ENCODE measurements around the gene TM4SF1.

The TM4SF1 gene

GRCh38 chr3:149375501-149376196 is 1.8 kb downstream of the TM4SF1 start:
- H3K4me3 ChIP-seq (ENCODE audit: low read depth, low read length) = peak overlapping the region; percentile 95
- H3K36me3 ChIP-seq (ENCODE audit: insufficient read depth, low read length) = peaks cover 44% of the 10 kb centered on the region
- H3K27me3 ChIP-seq (ENCODE audit: insufficient read depth, low read length) = no peaks in the 10 kb centered on the region
- H3K79me2 ChIP-seq (ENCODE audit: control insufficient read depth, insufficient read depth, low read length, unreplicated experiment) = peaks cover 48% of the 10 kb centered on the region
- H2AFZ ChIP-seq (ENCODE audit: low read length, unreplicated experiment) = no peak overlapping the region
- peak overlapping the region; percentile 95 for H3K27ac ChIP-seq (ENCODE audit: low read depth, low read length)
- peaks cover 63% of the 10 kb centered on the region for H3K4me1 ChIP-seq (ENCODE audit: control insufficient read depth, insufficient read depth, low read length, unreplicated experiment)

- no peak overlapping the region for H2AFZ ChIP-seq (ENCODE audit: low read length, unreplicated experiment)
- peaks cover 48% of the 10 kb centered on the region for H3K79me2 ChIP-seq (ENCODE audit: control insufficient read depth, insufficient read depth, low read length, unreplicated experiment)
- H3K36me3 ChIP-seq (ENCODE audit: insufficient read depth, low read length) = peaks cover 49% of the 10 kb centered on the region
- H3K27me3 ChIP-seq (ENCODE audit: insufficient read depth, low read length) = no peaks in the 10 kb centered on the region
- H3K4me1 ChIP-seq (ENCODE audit: control insufficient read depth, insufficient read depth, low read length, unreplicated experiment) = peaks cover 70% of the 10 kb centered on the region
- H3K27ac ChIP-seq (ENCODE audit: low read depth, low read length) = peak overlapping the region; percentile 95
- H3K4me3 ChIP-seq (ENCODE audit: low read depth, low read length) = peak overlapping the region; percentile 95
Measured at GRCh38 chr3:149374793-149375500, 2.5 kb downstream of the TM4SF1 start.

- Histone ChIP-seq H2AFZ (ENCODE audit: low read length, unreplicated experiment) (no peak overlapping the region), H3K36me3 (ENCODE audit: insufficient read depth, low read length) (peaks cover 55% of the 10 kb centered on the region), H3K27me3 (ENCODE audit: insufficient read depth, low read length) (no peaks in the 10 kb centered on the region), H3K4me1 (ENCODE audit: control insufficient read depth, insufficient read depth, low read length, unreplicated experiment) (peaks cover 76% of the 10 kb centered on the region), H3K79me2 (ENCODE audit: control insufficient read depth, insufficient read depth, low read length, unreplicated experiment) (peaks cover 48% of the 10 kb centered on the region), H3K4me3 (ENCODE audit: low read depth, low read length) (peak overlapping the region; percentile 95), H3K27ac (ENCODE audit: low read depth, low read length) (peak overlapping the region; percentile 95)
Measured at GRCh38 chr3:149374391-149374790, 3.1 kb downstream of the TM4SF1 start.

GRCh38 chr3:149373235-149374125 is 4.0 kb downstream of the TM4SF1 start:
- Histone ChIP-seq H3K79me2 (ENCODE audit: control insufficient read depth, insufficient read depth, low read length, unreplicated experiment) (peaks cover 44% of the 10 kb centered on the region), H3K27me3 (ENCODE audit: insufficient read depth, low read length) (no peaks in the 10 kb centered on the region), H2AFZ (ENCODE audit: low read length, unreplicated experiment) (no peak overlapping the region), H3K4me1 (ENCODE audit: control insufficient read depth, insufficient read depth, low read length, unreplicated experiment) (peaks cover 79% of the 10 kb centered on the region), H3K27ac (ENCODE audit: low read depth, low read length) (peak overlapping the region; percentile 95), H3K4me3 (ENCODE audit: low read depth, low read length) (peak overlapping the region; percentile 95), H3K36me3 (ENCODE audit: insufficient read depth, low read length) (peaks cover 62% of the 10 kb centered on the region)

GRCh38 chr3:149371723-149372114 is 5.7 kb downstream of the TM4SF1 start:
- Histone ChIP-seq H3K27me3 (ENCODE audit: insufficient read depth, low read length) (no peaks in the 10 kb centered on the region), H3K79me2 (ENCODE audit: control insufficient read depth, insufficient read depth, low read length, unreplicated experiment) (peaks cover 37% of the 10 kb centered on the region), H3K36me3 (ENCODE audit: insufficient read depth, low read length) (peaks cover 63% of the 10 kb centered on the region), H3K4me3 (ENCODE audit: low read depth, low read length) (peak overlapping the region; percentile 45; the same call in 1 of the 2 replicates), H3K4me1 (ENCODE audit: control insufficient read depth, insufficient read depth, low read length, unreplicated experiment) (peaks cover 84% of the 10 kb centered on the region), H2AFZ (ENCODE audit: low read length, unreplicated experiment) (no peak overlapping the region), H3K27ac (ENCODE audit: low read depth, low read length) (peak overlapping the region; percentile 95)

- H3K27me3 ChIP-seq (ENCODE audit: insufficient read depth, low read length) = no peaks in the 10 kb centered on the region
- H3K36me3 ChIP-seq (ENCODE audit: insufficient read depth, low read length) = peaks cover 63% of the 10 kb centered on the region
- peaks cover 87% of the 10 kb centered on the region for H3K4me1 ChIP-seq (ENCODE audit: control insufficient read depth, insufficient read depth, low read length, unreplicated experiment)
- H3K4me3 ChIP-seq (ENCODE audit: low read depth, low read length) = peak overlapping the region; percentile 45; the same call in 1 of the 2 replicates
- H2AFZ ChIP-seq (ENCODE audit: low read length, unreplicated experiment) = no peak overlapping the region
- H3K79me2 ChIP-seq (ENCODE audit: control insufficient read depth, insufficient read depth, low read length, unreplicated experiment) = peaks cover 32% of the 10 kb centered on the region
- peak overlapping the region; percentile 95 for H3K27ac ChIP-seq (ENCODE audit: low read depth, low read length)
Measured at GRCh38 chr3:149371001-149371722, 6.3 kb downstream of the TM4SF1 start.

GRCh38 chr3:149369991-149370866 is 7.2 kb downstream of the TM4SF1 start:
- no peak overlapping the region for H3K4me3 ChIP-seq (ENCODE audit: low read depth, low read length)
- peaks cover 55% of the 10 kb centered on the region for H3K36me3 ChIP-seq (ENCODE audit: insufficient read depth, low read length)
- peak overlapping the region; percentile 95 for H3K27ac ChIP-seq (ENCODE audit: low read depth, low read length)
- H3K79me2 ChIP-seq (ENCODE audit: control insufficient read depth, insufficient read depth, low read length, unreplicated experiment) = peaks cover 23% of the 10 kb centered on the region
- no peaks in the 10 kb centered on the region for H3K27me3 ChIP-seq (ENCODE audit: insufficient read depth, low read length)
- H3K4me1 ChIP-seq (ENCODE audit: control insufficient read depth, insufficient read depth, low read length, unreplicated experiment) = peaks cover 81% of the 10 kb centered on the region
- H2AFZ ChIP-seq (ENCODE audit: low read length, unreplicated experiment) = no peak overlapping the region

GRCh38 chr3:149368674-149369497 is 8.6 kb downstream of the TM4SF1 start:
- peaks cover 13% of the 10 kb centered on the region for H3K79me2 ChIP-seq (ENCODE audit: control insufficient read depth, insufficient read depth, low read length, unreplicated experiment)
- no peak overlapping the region for H2AFZ ChIP-seq (ENCODE audit: low read length, unreplicated experiment)
- peak overlapping the region; percentile 95 for H3K27ac ChIP-seq (ENCODE audit: low read depth, low read length)
- H3K4me1 ChIP-seq (ENCODE audit: control insufficient read depth, insufficient read depth, low read length, unreplicated experiment) = peaks cover 68% of the 10 kb centered on the region
- peaks cover 42% of the 10 kb centered on the region for H3K36me3 ChIP-seq (ENCODE audit: insufficient read depth, low read length)
- H3K4me3 ChIP-seq (ENCODE audit: low read depth, low read length) = no peak overlapping the region
- H3K27me3 ChIP-seq (ENCODE audit: insufficient read depth, low read length) = no peaks in the 10 kb centered on the region

GRCh38 chr3:149368201-149368673 is 9.2 kb downstream of the TM4SF1 start:
- Histone ChIP-seq H3K4me1 (ENCODE audit: control insufficient read depth, insufficient read depth, low read length, unreplicated experiment) (peaks cover 62% of the 10 kb centered on the region), H3K36me3 (ENCODE audit: insufficient read depth, low read length) (peaks cover 38% of the 10 kb centered on the region), H3K79me2 (ENCODE audit: control insufficient read depth, insufficient read depth, low read length, unreplicated experiment) (peaks cover 10% of the 10 kb centered on the region), H3K27me3 (ENCODE audit: insufficient read depth, low read length) (no peaks in the 10 kb centered on the region), H3K27ac (ENCODE audit: low read depth, low read length) (peak overlapping the region; percentile 95), H2AFZ (ENCODE audit: low read length, unreplicated experiment) (no peak overlapping the region), H3K4me3 (ENCODE audit: low read depth, low read length) (no peak overlapping the region)

All from ACC112 (cell line).